Gastroesophageal sphincter (tissue), 3 donors: Measurements from ENCODE around the gene SVIP.

ENCODE experiments used
- EP300 ChIP-seq: sonication (generic); formaldehyde crosslinking; IDR thresholded peaks from one replicate; pipeline ENCODE4 v1.6.1; 2017; ENCODE audit warnings: antibody characterized with exemption, mild to moderate bottlenecking
- POLR2AphosphoS5 ChIP-seq: sonication (generic); formaldehyde crosslinking; IDR thresholded peaks from one replicate; pipeline ENCODE4 v1.6.1; 2017; ENCODE audit warnings: antibody characterized with exemption
- TF ChIP-seq, protein P1 (sequence below), 4 experiments: fragments of 200-600 bp in 2 of 4; fragments of 450-650 bp in 2 of 4; sonication (generic) in 1 of 4; IDR thresholded peaks; one replicate each; pipeline ENCODE4 v1.5.1; 2017 to 2019; ENCODE audit warnings: antibody characterized with exemption in 4 of 4, mild to moderate bottlenecking in 2 of 4, moderate library complexity in 2 of 4

DNA sequence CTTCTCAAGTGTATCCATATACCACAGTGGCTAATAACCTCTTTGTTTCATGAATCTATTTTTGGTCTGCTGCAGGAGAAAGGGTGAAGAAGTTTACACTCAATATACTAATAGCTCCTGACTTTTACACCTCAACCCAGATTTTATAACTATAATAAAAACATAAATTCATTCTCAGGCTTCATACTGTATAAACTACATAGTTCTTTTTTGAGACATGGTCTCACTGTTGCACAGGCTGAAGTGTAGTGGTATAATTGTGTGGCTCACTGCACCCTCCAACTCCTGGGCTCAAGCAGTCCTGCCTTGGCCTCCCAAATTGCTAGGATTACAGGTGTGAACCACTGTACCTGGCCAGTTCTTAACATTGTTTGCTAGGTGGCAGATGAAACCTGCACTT lies 48.4 kb upstream of the SVIP start:
- TF ChIP-seq, protein P1, sequence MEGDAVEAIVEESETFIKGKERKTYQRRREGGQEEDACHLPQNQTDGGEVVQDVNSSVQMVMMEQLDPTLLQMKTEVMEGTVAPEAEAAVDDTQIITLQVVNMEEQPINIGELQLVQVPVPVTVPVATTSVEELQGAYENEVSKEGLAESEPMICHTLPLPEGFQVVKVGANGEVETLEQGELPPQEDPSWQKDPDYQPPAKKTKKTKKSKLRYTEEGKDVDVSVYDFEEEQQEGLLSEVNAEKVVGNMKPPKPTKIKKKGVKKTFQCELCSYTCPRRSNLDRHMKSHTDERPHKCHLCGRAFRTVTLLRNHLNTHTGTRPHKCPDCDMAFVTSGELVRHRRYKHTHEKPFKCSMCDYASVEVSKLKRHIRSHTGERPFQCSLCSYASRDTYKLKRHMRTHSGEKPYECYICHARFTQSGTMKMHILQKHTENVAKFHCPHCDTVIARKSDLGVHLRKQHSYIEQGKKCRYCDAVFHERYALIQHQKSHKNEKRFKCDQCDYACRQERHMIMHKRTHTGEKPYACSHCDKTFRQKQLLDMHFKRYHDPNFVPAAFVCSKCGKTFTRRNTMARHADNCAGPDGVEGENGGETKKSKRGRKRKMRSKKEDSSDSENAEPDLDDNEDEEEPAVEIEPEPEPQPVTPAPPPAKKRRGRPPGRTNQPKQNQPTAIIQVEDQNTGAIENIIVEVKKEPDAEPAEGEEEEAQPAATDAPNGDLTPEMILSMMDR (IDR thresholded peaks at IDR 0.05) = no peak
- TF ChIP-seq EP300 (no peak), POLR2AphosphoS5 (no peak)
